ENCODE measurements around the gene TCF19. TPM values are rescaled to one million over a fixed set of nuclear protein-coding genes. Genes with fewer than 3 reads are reported as not detected.
A peak's percentile ranks its signal among the peaks of the same experiment; 100 is the strongest.

TCF19 gene
- total RNA-seq, 2 donors from 2014 or later, result 7.6 to 10.0 TPM

DNA sequence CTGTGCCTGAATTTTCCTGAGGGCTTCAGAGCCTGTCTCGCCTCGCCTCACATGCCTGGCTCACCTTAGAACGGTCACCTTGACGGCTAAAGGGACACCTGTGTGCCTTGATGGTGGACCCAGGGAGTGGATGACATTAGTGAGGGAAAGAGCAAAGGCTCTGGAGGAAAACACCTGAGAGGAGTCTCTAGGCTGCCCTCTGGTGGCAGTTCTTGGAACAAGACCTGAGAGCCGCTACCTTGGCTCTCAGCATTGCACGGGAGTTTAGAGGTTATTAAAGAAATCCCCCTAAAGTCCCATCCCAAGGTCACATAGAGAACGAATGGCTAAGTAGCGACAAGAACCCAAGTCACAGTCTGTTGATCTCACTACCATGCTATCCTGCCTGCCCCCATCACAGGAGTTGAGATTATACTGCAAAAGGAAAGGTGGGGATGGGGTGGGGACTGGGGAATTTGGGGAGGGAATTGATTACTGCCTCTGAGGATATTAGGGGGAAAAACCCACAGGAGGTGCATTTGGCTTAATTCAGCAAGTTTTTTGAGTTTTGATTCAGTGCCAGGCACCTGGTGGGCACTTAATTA, 30.2 kb upstream of the TCF19 start:
- Histone ChIP-seq H3K27ac (no peak overlapping the region), H3K36me3 (no peaks in the 10 kb centered on the region), H3K9me3 (no peaks in the 10 kb centered on the region), H3K4me1 (replicated peaks) (no peaks in the 10 kb centered on the region), H3K4me3 (no peak overlapping the region), H3K27me3 (replicated peaks; ENCODE audit: insufficient read depth) (no peaks in the 10 kb centered on the region)
- no peak for TF ChIP-seq POLR2AphosphoS5 (IDR thresholded peaks at IDR 0.05)
- TF ChIP-seq POLR2A (IDR thresholded peaks at IDR 0.05), result no peak
- TF ChIP-seq, protein P1, sequence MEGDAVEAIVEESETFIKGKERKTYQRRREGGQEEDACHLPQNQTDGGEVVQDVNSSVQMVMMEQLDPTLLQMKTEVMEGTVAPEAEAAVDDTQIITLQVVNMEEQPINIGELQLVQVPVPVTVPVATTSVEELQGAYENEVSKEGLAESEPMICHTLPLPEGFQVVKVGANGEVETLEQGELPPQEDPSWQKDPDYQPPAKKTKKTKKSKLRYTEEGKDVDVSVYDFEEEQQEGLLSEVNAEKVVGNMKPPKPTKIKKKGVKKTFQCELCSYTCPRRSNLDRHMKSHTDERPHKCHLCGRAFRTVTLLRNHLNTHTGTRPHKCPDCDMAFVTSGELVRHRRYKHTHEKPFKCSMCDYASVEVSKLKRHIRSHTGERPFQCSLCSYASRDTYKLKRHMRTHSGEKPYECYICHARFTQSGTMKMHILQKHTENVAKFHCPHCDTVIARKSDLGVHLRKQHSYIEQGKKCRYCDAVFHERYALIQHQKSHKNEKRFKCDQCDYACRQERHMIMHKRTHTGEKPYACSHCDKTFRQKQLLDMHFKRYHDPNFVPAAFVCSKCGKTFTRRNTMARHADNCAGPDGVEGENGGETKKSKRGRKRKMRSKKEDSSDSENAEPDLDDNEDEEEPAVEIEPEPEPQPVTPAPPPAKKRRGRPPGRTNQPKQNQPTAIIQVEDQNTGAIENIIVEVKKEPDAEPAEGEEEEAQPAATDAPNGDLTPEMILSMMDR (IDR thresholded peaks at IDR 0.05), result peak; percentile 73 to 78 (median 76)
- WGBS, result 11% methylated on average over 8 of the region's 8 CpGs
- DNase-seq (ENCODE audit: low spot score), result peak; percentile 66
- intact Hi-C loops (cut with DNase I), result no loop called here

DNA sequence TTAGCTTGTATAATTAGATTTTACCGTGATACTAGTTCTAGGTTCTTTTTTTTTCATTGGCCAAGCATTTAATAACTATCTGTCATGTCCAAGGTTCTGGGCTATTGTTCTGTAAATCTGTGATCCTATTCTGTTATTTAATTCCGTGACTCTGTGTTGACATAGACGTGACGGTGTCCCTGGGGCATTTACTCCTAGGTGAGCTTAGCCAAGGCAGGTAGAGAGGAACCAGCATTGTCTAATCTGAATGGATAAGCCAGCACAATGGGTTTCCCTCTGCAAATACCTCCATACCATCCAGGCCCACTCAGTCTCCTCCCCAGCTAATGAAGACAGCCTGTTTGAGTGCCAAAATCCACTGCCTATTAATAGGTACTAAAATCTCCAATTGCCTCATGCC, 29.3 kb upstream of the TCF19 start:
- WGBS, result 31% methylated on average over 4 of the region's 4 CpGs
- peak; percentile 51 for DNase-seq (ENCODE audit: low spot score)
- Histone ChIP-seq H3K4me3 (no peak overlapping the region), H3K36me3 (no peaks in the 10 kb centered on the region), H3K4me1 (replicated peaks) (no peaks in the 10 kb centered on the region), H3K27ac (peak overlapping the region in 1 of 2 donors; percentile 63), H3K27me3 (replicated peaks; ENCODE audit: insufficient read depth) (no peaks in the 10 kb centered on the region), H3K9me3 (no peaks in the 10 kb centered on the region)
- intact Hi-C loops (cut with DNase I), result no loop called here
- peak; percentile 65 for TF ChIP-seq POLR2AphosphoS5 (IDR thresholded peaks at IDR 0.05)
- TF ChIP-seq POLR2A (IDR thresholded peaks at IDR 0.05), result no peak

DNA sequence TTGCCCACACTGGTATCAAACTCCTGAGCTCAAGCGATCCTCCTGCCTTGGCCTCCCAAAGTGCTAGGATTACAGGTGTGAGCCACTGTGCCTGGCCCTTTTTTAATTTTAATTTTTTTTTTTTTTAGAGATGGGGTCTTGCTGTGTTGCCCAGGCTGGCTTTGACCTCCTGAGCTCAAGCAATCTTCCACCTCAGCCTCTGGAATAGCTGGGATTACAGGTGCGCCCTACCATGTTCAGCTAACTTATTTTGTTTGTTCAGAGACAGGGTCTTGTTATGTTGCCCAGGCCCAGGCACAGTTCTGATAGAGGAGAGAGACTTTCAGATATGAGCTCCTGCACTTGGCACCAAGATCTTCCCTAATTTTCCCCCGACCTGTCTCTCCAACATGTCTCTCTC, 27.6 kb upstream of the TCF19 start:
- WGBS, result 96% methylated on average over 3 of the region's 3 CpGs
- Histone ChIP-seq H3K4me3 (no peak overlapping the region), H3K4me1 (replicated peaks) (no peaks in the 10 kb centered on the region), H3K27me3 (replicated peaks; ENCODE audit: insufficient read depth) (no peaks in the 10 kb centered on the region), H3K36me3 (no peaks in the 10 kb centered on the region), H3K27ac (no peak overlapping the region), H3K9me3 (no peaks in the 10 kb centered on the region)
- intact Hi-C loops (cut with DNase I), result no loop called here
- TF ChIP-seq, protein P1 (IDR thresholded peaks at IDR 0.05), result no peak
- TF ChIP-seq POLR2AphosphoS5 (IDR thresholded peaks at IDR 0.05) (no peak), POLR2A (IDR thresholded peaks at IDR 0.05) (no peak)
- no peak for DNase-seq (ENCODE audit: low spot score)

DNA sequence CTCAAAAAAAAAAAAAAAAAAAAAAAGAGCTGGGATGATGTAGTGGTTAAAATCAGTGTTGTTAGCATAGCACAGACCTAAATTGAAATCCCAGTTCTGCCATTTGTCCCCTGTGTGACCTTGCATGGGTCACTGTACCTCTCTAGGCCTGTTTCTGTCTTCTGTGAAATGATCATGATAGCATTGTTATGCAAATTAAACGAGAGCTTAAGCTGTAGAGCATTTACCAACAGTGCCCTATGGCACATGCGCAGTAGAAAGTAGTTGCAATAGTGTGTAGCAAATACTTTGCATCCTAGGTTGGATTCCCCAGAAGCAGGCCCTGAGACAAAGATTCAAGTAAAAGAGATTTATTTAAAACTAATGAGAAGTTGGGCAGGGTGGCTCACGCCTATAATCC, 26.8 kb upstream of the TCF19 start:
- no peaks in the 10 kb centered on the region for H3K4me1 ChIP-seq (replicated peaks)
- intact Hi-C loops (cut with DNase I), result no loop called here
- no peaks in the 10 kb centered on the region for H3K36me3 ChIP-seq
- 96% methylated on average over 3 of the region's 3 CpGs for WGBS
- no peak overlapping the region for H3K4me3 ChIP-seq
- no peak for DNase-seq (ENCODE audit: low spot score)
- H3K27ac ChIP-seq, result no peak overlapping the region
- H3K9me3 ChIP-seq, result no peaks in the 10 kb centered on the region
- TF ChIP-seq POLR2A (IDR thresholded peaks at IDR 0.05) (no peak), POLR2AphosphoS5 (IDR thresholded peaks at IDR 0.05) (no peak)
- TF ChIP-seq, protein P1 (IDR thresholded peaks at IDR 0.05), result no peak
- H3K27me3 ChIP-seq (replicated peaks; ENCODE audit: insufficient read depth), result no peaks in the 10 kb centered on the region

DNA sequence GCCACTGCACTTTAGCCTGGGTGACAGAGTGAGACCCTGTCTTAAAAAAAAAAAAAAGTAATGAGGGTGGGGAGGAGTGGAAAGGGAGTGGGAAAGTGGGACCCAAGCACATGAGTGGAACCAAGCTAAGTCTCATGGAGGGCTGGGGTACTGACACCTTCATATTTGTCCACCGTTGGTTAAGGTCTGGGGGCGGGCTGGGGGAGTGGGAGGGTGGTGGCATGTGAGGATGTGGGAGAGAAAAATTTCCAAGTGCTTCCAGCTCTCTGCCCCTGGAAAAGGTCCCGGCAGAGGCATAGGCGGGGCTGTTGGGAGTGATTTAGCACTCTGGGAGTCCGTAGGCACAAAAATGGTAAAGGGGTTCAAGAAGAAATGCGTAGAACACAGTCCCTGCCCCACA, 25.6 kb upstream of the TCF19 start:
- no peak for DNase-seq (ENCODE audit: low spot score)
- 76% methylated on average over 6 of the region's 6 CpGs for WGBS
- intact Hi-C loops (cut with DNase I), result no loop called here

More for the DNA sequence above, 25.6 kb upstream of the TCF19 start:
- no peaks in the 10 kb centered on the region for H3K4me1 ChIP-seq (replicated peaks)
- TF ChIP-seq POLR2A (IDR thresholded peaks at IDR 0.05) (no peak), POLR2AphosphoS5 (IDR thresholded peaks at IDR 0.05) (no peak)
- TF ChIP-seq, protein P1 (IDR thresholded peaks at IDR 0.05), result no peak
- no peak overlapping the region for H3K27ac ChIP-seq
- H3K4me3 ChIP-seq, result no peak overlapping the region
- no peaks in the 10 kb centered on the region for H3K36me3 ChIP-seq
- H3K27me3 ChIP-seq (replicated peaks; ENCODE audit: insufficient read depth), result no peaks in the 10 kb centered on the region
- H3K9me3 ChIP-seq, result no peaks in the 10 kb centered on the region

Measured in prostate gland (tissue), 2 donors.